Measurements from ENCODE around the gene MTHFD2.

- TF ChIP-seq CTCF (IDR thresholded peaks at IDR 0.05) (no peak), POLR2A (IDR thresholded peaks at IDR 0.05) (no peak)
Observed at GRCh38 chr2:74183878-74184277, 14.5 kb upstream of the MTHFD2 start.

Data from heart left ventricle (tissue), 13 donors.